HAP-1 (cell line): ENCODE measurements around the gene PDE6C.

ENCODE experiments used
- DNase-seq, 2 experiments: peaks; one replicate each; pipeline ENCODE4 v3.0.0-alpha.2; 2016 to 2020; ENCODE audit warnings: low spot score in 2 of 2
- H3K27me3 ChIP-seq: fragments of 250-450 bp; sonication (Bioruptor Pico); 2 replicates; pipeline ENCODE4 v1.5.1; 2020; ENCODE audit warnings: low read depth, mild to moderate bottlenecking, moderate library complexity
- H3K36me3 ChIP-seq: fragments of 250-450 bp; sonication (Bioruptor Pico); replicated peaks from 2 replicates; pipeline ENCODE4 v1.5.1; 2020; ENCODE audit warnings: mild to moderate bottlenecking
- H3K4me1 ChIP-seq: fragments of 250-450 bp; sonication (Bioruptor Pico); 2 replicates; pipeline ENCODE4 v1.5.1; 2020; ENCODE audit warnings: mild to moderate bottlenecking
- H3K4me3 ChIP-seq: fragments of 250-450 bp; sonication (Bioruptor Pico); 2 replicates; pipeline ENCODE4 v1.5.1; 2020; ENCODE audit warnings: mild to moderate bottlenecking, moderate library complexity
- H3K9me3 ChIP-seq: fragments of 250-450 bp; sonication (Bioruptor Pico); 2 replicates; pipeline ENCODE4 v1.5.1; 2020; ENCODE audit warnings: mild to moderate bottlenecking, moderate library complexity
- in situ Hi-C: fragments of 300-500 bp; cut with MboI; formaldehyde crosslinking; loops from 3 replicates; pipeline ENCODE4 v1.14.3; 2020; ENCODE audit warnings: low sequenced_read_pairs, inconsistent platforms, mixed read lengths

PDE6C gene

DNA sequence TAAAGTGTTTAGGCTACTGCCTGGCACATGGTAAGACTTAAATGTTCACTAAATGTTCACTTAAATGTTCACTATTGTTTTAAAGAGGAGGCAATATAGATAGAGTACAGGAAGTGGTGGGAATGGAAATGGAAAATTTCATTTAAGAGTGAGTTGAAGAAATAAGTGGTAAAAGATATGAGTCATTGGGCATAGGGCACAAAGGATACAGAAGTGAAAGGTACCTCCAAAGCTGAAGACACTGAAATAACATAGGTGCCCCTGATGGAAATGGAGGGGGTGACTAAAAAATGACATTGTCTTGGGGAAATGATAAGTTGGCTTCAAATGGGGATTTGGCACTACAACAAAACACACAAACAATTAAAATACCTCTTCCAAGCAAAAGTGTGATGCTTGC lies 95.3 kb downstream of the PDE6C start:
- no peak overlapping the region for H3K4me3 ChIP-seq
- H3K36me3 ChIP-seq, result no peaks in the 10 kb centered on the region
- in situ Hi-C loops, result no loop called here
- peaks cover 12% of the 10 kb centered on the region for H3K4me1 ChIP-seq
- DNase-seq, result no peak
- no peaks in the 10 kb centered on the region for H3K27me3 ChIP-seq
- no peaks in the 10 kb centered on the region for H3K9me3 ChIP-seq

- DNase-seq, result no peak
- Histone ChIP-seq H3K4me1 (peaks cover 6% of the 10 kb centered on the region; the same call in 1 of the 2 replicates), H3K4me3 (no peak overlapping the region), H3K36me3 (no peaks in the 10 kb centered on the region), H3K27me3 (no peaks in the 10 kb centered on the region), H3K9me3 (no peaks in the 10 kb centered on the region)
- in situ Hi-C loops, result no loop called here
These were observed 98.1 kb downstream of the PDE6C start for GRCh38 chr10:93710333-93710909.

GRCh38 chr10:93711891-93712290 lies 99.6 kb downstream of the PDE6C start:
- no peak for DNase-seq
- in situ Hi-C loops, result no loop called here

GRCh38 chr10:93712593-93712992 lies 100.3 kb downstream of the PDE6C start:
- no peak for DNase-seq
- H3K4me1 ChIP-seq, result no peaks in the 10 kb centered on the region
- no peaks in the 10 kb centered on the region for H3K36me3 ChIP-seq
- H3K4me3 ChIP-seq, result no peak overlapping the region
- no peaks in the 10 kb centered on the region; the same call in 1 of the 2 replicates for H3K27me3 ChIP-seq
- in situ Hi-C loops, result no loop called here
- no peaks in the 10 kb centered on the region for H3K9me3 ChIP-seq

More at GRCh38 chr10:93711891-93712290, 99.6 kb downstream of the PDE6C start:
- Histone ChIP-seq H3K4me1 (peaks cover 5% of the 10 kb centered on the region; the same call in 1 of the 2 replicates), H3K9me3 (no peaks in the 10 kb centered on the region), H3K27me3 (no peaks in the 10 kb centered on the region), H3K4me3 (no peak overlapping the region), H3K36me3 (no peaks in the 10 kb centered on the region)

DNA sequence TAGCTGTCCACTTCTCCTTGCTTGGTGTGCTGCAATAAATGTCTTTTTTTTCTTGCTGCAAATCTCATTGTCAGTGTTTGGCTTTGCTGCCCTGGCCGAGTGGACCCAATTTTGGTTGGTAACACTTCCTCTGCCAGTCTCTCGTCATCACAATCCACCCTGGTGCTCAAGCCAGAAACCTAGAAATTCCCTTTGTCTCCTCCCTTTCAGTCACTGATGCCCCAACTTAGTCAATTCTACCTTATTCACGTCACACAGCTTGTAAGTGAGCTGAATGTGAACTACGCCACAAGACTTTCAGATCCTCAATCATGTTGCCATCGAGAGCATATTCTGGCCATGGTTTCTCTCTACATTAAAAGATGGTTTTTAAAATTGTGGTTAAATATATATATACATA lies 103.0 kb downstream of the PDE6C start:
- no peak for DNase-seq
- no peaks in the 10 kb centered on the region for H3K9me3 ChIP-seq
- no peaks in the 10 kb centered on the region for H3K36me3 ChIP-seq
- peaks cover 2% of the 10 kb centered on the region; the same call in 1 of the 2 replicates for H3K27me3 ChIP-seq
- H3K4me1 ChIP-seq, result peaks cover 9% of the 10 kb centered on the region
- H3K4me3 ChIP-seq, result no peak overlapping the region
- in situ Hi-C loops, result no loop called here
